Bronchial epithelial cell (primary cell): Measurements from ENCODE around the gene STRN3. TPM values are rescaled to one million over a fixed set of nuclear protein-coding genes. Genes with fewer than 3 reads are reported as not detected.
"Not testable (repeated sequence)": the region's sequence is repeated elsewhere in the genome, so short reads cannot be mapped to it uniquely, and the experiment has no call there.

ENCODE experiments used
- DNase-seq: peaks from one replicate; pipeline ENCODE4 v3.0.0-alpha.2; 2010; ENCODE audit warnings: low read depth
- FAIRE-seq: peaks from 2 replicates; lab custom pipeline; 2011; peaks lifted over from hg19 to GRCh38; lab: Jason Lieb, UNC
- H3K27me3 ChIP-seq: 2 replicates; pipeline ENCODE4 v1.5.1; 2011; ENCODE audit warnings: low read length; ENCODE audit not compliant: control insufficient read depth, insufficient read depth
- H3K36me3 ChIP-seq: 2 replicates; pipeline ENCODE4 v1.5.1; 2011; ENCODE audit warnings: low read length; ENCODE audit not compliant: control insufficient read depth, insufficient read depth
- H3K4me3 ChIP-seq: 2 replicates; pipeline ENCODE4 v1.5.1; 2011; ENCODE audit warnings: mild to moderate bottlenecking, low read depth, low read length, control low read depth
- CTCF ChIP-seq: IDR thresholded peaks from 2 replicates; pipeline ENCODE4 v1.5.1; 2011; ENCODE audit warnings: mild to moderate bottlenecking, moderate library complexity, low read length, control low read depth, inconsistent platforms; ENCODE audit not compliant: insufficient read depth, severe bottlenecking
- total RNA-seq: library from RNA; depleted of rRNA; stranded (reverse); fragments of >200 nt; gene quantifications from 2 replicates; pipeline ENCODE4 v1.2.1, GENCODE V29; 2014

The STRN3 gene
- total RNA-seq, 1 donor from 2014 or later = 76.9 TPM

- TF ChIP-seq CTCF = no peak
- H3K36me3 ChIP-seq = no peaks in the 10 kb centered on the region
- FAIRE-seq (no peak), DNase-seq (no peak)
- no peak overlapping the region for H3K4me3 ChIP-seq
- no peaks in the 10 kb centered on the region for H3K27me3 ChIP-seq
Observed at GRCh38 chr14:30966415-30967363, 59.5 kb downstream of the STRN3 start.

GRCh38 chr14:30965861-30966260, 60.3 kb downstream of the STRN3 start:
- not testable (repeated sequence) for H3K4me3 ChIP-seq, H3K27me3 ChIP-seq, FAIRE-seq, H3K36me3 ChIP-seq
- peak; percentile 66 for DNase-seq

- FAIRE-seq, DNase-seq, H3K4me3 ChIP-seq, H3K27me3 ChIP-seq, H3K36me3 ChIP-seq: not testable (repeated sequence)
Observed at GRCh38 chr14:30962537-30962936, 63.6 kb downstream of the STRN3 start.

DNA sequence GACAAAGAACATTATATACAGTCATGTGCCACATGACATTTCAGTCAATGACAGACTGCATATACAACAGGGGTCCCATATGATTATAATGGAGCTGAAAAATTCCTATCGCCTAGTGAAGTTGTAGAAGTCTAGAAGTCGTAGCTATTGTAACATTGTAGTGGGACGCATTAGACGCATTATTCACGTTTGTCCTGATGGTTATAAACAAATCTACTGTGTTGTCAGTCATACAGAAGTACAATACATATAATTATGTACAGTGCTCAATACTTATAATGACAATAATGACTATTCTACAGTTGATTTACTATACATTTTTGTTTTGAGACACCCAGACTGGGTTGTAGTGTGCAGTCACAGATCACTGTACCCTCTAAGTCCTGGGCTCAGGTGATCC, 64.8 kb downstream of the STRN3 start:
- no peak overlapping the region for H3K4me3 ChIP-seq
- DNase-seq (no peak), FAIRE-seq (no peak)
- no peaks in the 10 kb centered on the region for H3K27me3 ChIP-seq
- no peaks in the 10 kb centered on the region for H3K36me3 ChIP-seq
- no peak for TF ChIP-seq CTCF

- H3K36me3 ChIP-seq = peaks cover 1% of the 10 kb centered on the region
- FAIRE-seq (no peak), DNase-seq (no peak)
- no peak overlapping the region for H3K4me3 ChIP-seq
- TF ChIP-seq CTCF = no peak
- no peaks in the 10 kb centered on the region for H3K27me3 ChIP-seq
Observed at GRCh38 chr14:30960216-30960615, 66.0 kb downstream of the STRN3 start.

- DNase-seq (no peak), FAIRE-seq (no peak)
- Histone ChIP-seq H3K27me3 (no peaks in the 10 kb centered on the region), H3K4me3 (no peak overlapping the region), H3K36me3 (peaks cover 1% of the 10 kb centered on the region)
- no peak for TF ChIP-seq CTCF
Observed at GRCh38 chr14:30958555-30959407, 67.4 kb downstream of the STRN3 start.
